GM23338 (cell line): ENCODE results near the gene GALNT13. TPM values are rescaled to one million over a fixed set of nuclear protein-coding genes. Genes with fewer than 3 reads are reported as not detected.

Experiments
- ATAC-seq: fragments of 200-7000 bp; cut with Tn5 transposase; 3 replicates; pipeline ENCODE4 v1.9.1; 2020
- DNase-seq: peaks from one replicate; pipeline ENCODE4 v3.0.0-alpha.2; 2015; ENCODE audit warnings: low spot score
- H2AFZ ChIP-seq: fragments of 200-600 bp; sonication (generic); 2 replicates; pipeline ENCODE4 v1.8.0; 2016; ENCODE audit warnings: antibody characterized with exemption, mild to moderate bottlenecking, moderate library complexity
- H3F3A ChIP-seq: fragments of 200-600 bp; sonication (generic); replicated peaks from 2 replicates; pipeline ENCODE4 v1.8.0; 2017; ENCODE audit warnings: antibody characterized with exemption, mixed run types, low read depth
- H3K27ac ChIP-seq: fragments of 200-600 bp; sonication (generic); 2 replicates; pipeline ENCODE4 v1.6.1; 2016; ENCODE audit warnings: low read depth
- H3K27me3 ChIP-seq: fragments of 200-600 bp; sonication (generic); 2 replicates; pipeline ENCODE4 v1.8.0; 2016; ENCODE audit warnings: mild to moderate bottlenecking, mixed run types, moderate library complexity; ENCODE audit not compliant: insufficient read depth
- H3K36me3 ChIP-seq: fragments of 200-600 bp; sonication (generic); 2 replicates; pipeline ENCODE4 v1.8.0; 2016; ENCODE audit warnings: mild to moderate bottlenecking; ENCODE audit not compliant: insufficient read depth
- H3K4me1 ChIP-seq: fragments of 200-600 bp; sonication (generic); 2 replicates; pipeline ENCODE4 v1.8.0; 2016; ENCODE audit warnings: mild to moderate bottlenecking, moderate library complexity; ENCODE audit not compliant: insufficient read depth
- H3K4me2 ChIP-seq: fragments of 200-600 bp; sonication (generic); 2 replicates; pipeline ENCODE4 v1.7.1; 2017; ENCODE audit warnings: mixed run types
- H3K4me3 ChIP-seq: fragments of 200-600 bp; sonication (generic); 2 replicates; pipeline ENCODE4 v1.6.1; 2016; ENCODE audit warnings: mixed run types
- H3K79me2 ChIP-seq: fragments of 200-600 bp; sonication (generic); replicated peaks from 2 replicates; pipeline ENCODE4 v1.8.0; 2017; ENCODE audit warnings: mild to moderate bottlenecking; ENCODE audit not compliant: insufficient read depth
- H3K9me2 ChIP-seq: fragments of 200-600 bp; sonication (generic); 2 replicates; pipeline ENCODE4 v1.8.0; 2017; ENCODE audit not compliant: insufficient read depth
- H4K20me1 ChIP-seq: fragments of 200-600 bp; sonication (generic); replicated peaks from 2 replicates; pipeline ENCODE4 v1.8.0; 2017; ENCODE audit warnings: mild to moderate bottlenecking; ENCODE audit not compliant: insufficient read depth
- H3K27ac Mint-ChIP-seq: 2 replicates; pipeline ENCODE4 v1.8.0; 2020; ENCODE audit warnings: inconsistent platforms, mild to moderate bottlenecking, moderate library complexity, mixed read lengths
- H3K27me3 Mint-ChIP-seq: 3 replicates; pipeline ENCODE4 v1.8.0; 2022; ENCODE audit warnings: low read depth, mild to moderate bottlenecking, moderate library complexity, mixed read lengths, inconsistent platforms; ENCODE audit not compliant: insufficient read depth, poor library complexity
- H3K36me3 Mint-ChIP-seq: 3 replicates; pipeline ENCODE4 v1.8.0; 2021; ENCODE audit warnings: low read depth, mild to moderate bottlenecking, inconsistent platforms, moderate library complexity, mixed read lengths
- H3K4me1 Mint-ChIP-seq: 3 replicates; pipeline ENCODE4 v1.8.0; 2020; ENCODE audit warnings: mild to moderate bottlenecking, inconsistent platforms, mixed read lengths
- H3K4me3 Mint-ChIP-seq: 3 replicates; pipeline ENCODE4 v1.8.0; 2021; ENCODE audit warnings: moderate library complexity, mild to moderate bottlenecking, inconsistent platforms, mixed read lengths
- H3K9me3 Mint-ChIP-seq: 3 replicates; pipeline ENCODE4 v1.8.0; 2020; ENCODE audit warnings: moderate library complexity, mild to moderate bottlenecking, inconsistent platforms, mixed read lengths
- CREB1 ChIP-seq: fragments of 250-450 bp; sonication (Bioruptor Pico); IDR thresholded peaks from 2 replicates; pipeline ENCODE4 v1.5.0; 2020; ENCODE audit warnings: low read depth, mild to moderate bottlenecking, moderate library complexity
- CTCF ChIP-seq, 2 experiments: fragments of 200-600 bp in 1 of 2; sonication (generic) in 1 of 2; conservative IDR thresholded peaks; 2 replicates each; pipeline versions ENCODE4 v1.5.1 to v1.6.1; 2016 to 2017; ENCODE audit warnings: antibody characterized with exemption in 2 of 2, low read depth in 2 of 2, mild to moderate bottlenecking in 2 of 2, moderate library complexity in 1 of 2
- ETS1 ChIP-seq: IDR thresholded peaks from 2 replicates; pipeline ENCODE4 v1.6.1; 2016; ENCODE audit warnings: antibody characterized with exemption
- EZH2 ChIP-seq: fragments of 200-600 bp; sonication (generic); IDR thresholded peaks from one replicate; pipeline ENCODE4 v1.8.0; 2017; ENCODE audit warnings: antibody characterized with exemption, mild to moderate bottlenecking, low read depth; ENCODE audit not compliant: unreplicated experiment
- EZH2phosphoT487 ChIP-seq: fragments of 200-600 bp; sonication (generic); IDR thresholded peaks from one replicate; pipeline ENCODE4 v1.8.1; 2018; ENCODE audit warnings: antibody characterized with exemption; ENCODE audit not compliant: unreplicated experiment
- JUNB ChIP-seq: IDR thresholded peaks from one replicate; pipeline ENCODE4 v1.6.1; 2016; ENCODE audit warnings: antibody characterized with exemption; ENCODE audit not compliant: unreplicated experiment
- NANOG ChIP-seq: IDR thresholded peaks from 2 replicates; pipeline ENCODE4 v1.6.1; 2016; ENCODE audit warnings: antibody characterized with exemption, borderline replicate concordance
- POLR2AphosphoS5 ChIP-seq: IDR thresholded peaks from 2 replicates; pipeline ENCODE4 v1.6.1; 2016; ENCODE audit warnings: antibody characterized with exemption, low read depth
- REST ChIP-seq: IDR thresholded peaks from one replicate; pipeline ENCODE4 v1.6.1; 2018; ENCODE audit warnings: antibody characterized with exemption; ENCODE audit not compliant: unreplicated experiment
- STAT1 ChIP-seq: IDR thresholded peaks from one replicate; pipeline ENCODE4 v1.6.1; 2016; ENCODE audit warnings: antibody characterized with exemption; ENCODE audit not compliant: unreplicated experiment
- ZNF114 ChIP-seq: fragments of 250-450 bp; sonication (Bioruptor Pico); IDR thresholded peaks from 2 replicates; pipeline ENCODE4 v1.5.0; 2020; ENCODE audit warnings: mild to moderate bottlenecking, moderate library complexity
- ZNF331 ChIP-seq: fragments of 250-450 bp; sonication (Bioruptor Pico); IDR thresholded peaks from 2 replicates; pipeline ENCODE4 v1.5.0; 2020; ENCODE audit warnings: low read depth, mild to moderate bottlenecking, moderate library complexity
- ZNF462 ChIP-seq: fragments of 250-450 bp; sonication (Bioruptor Pico); IDR thresholded peaks from 2 replicates; pipeline ENCODE4 v1.5.0; 2020; ENCODE audit warnings: mild to moderate bottlenecking, moderate library complexity
- polyA plus RNA-seq: library from polyadenylated mRNA; unstranded; fragments of >200 nt; fragmentation: Nextera tagmentation; extraction: Ambion mirVana; gene quantifications from 2 replicates; pipeline ENCODE4 v1.2.1, GENCODE V29; 2016
- total RNA-seq: library from RNA; depleted of rRNA; stranded (reverse); fragments of >200 nt; shearing (Covaris generic); gene quantifications from 2 replicates; pipeline ENCODE4 v1.2.3, GENCODE V29; 2014

GALNT13 gene
- total and polyA plus RNA-seq, 2 experiments from 2014 or later, result 3.5 to 5.2 TPM

GRCh38 chr2:154161286-154161685 lies 289.6 kb downstream of the GALNT13 start:
- H3K9me3 Mint-ChIP-seq, result no peaks in the 10 kb centered on the region
- H3K27me3 Mint-ChIP-seq, result no peaks in the 10 kb centered on the region

More at GRCh38 chr2:154161286-154161685, 289.6 kb downstream of the GALNT13 start:
- no peak overlapping the region for H3K4me3 ChIP-seq
- H3K27ac ChIP-seq, result no peak overlapping the region
- TF ChIP-seq POLR2AphosphoS5 (no peak), CREB1 (CRISPR knock-in tag) (no peak), ZNF331 (CRISPR knock-in tag) (no peak), EZH2phosphoT487 (no peak), ZNF462 (CRISPR knock-in tag) (no peak), JUNB (no peak), STAT1 (no peak), NANOG (no peak), ZNF114 (CRISPR knock-in tag) (no peak), CTCF (conservative IDR thresholded peaks at IDR 0.05; ENCODE audit: low read depth in 2 of 2) (no peak), EZH2 (no peak), REST (no peak), ETS1 (no peak)
- no peak overlapping the region for H2AFZ ChIP-seq
- ATAC-seq (no peak), DNase-seq (no peak)
- no peaks in the 10 kb centered on the region; the same call in 2 of the 3 replicates for H3K4me1 Mint-ChIP-seq
- no peaks in the 10 kb centered on the region for H3F3A ChIP-seq
- no peaks in the 10 kb centered on the region for H3K79me2 ChIP-seq
- H4K20me1 ChIP-seq, result no peaks in the 10 kb centered on the region
- no peak overlapping the region for H3K4me2 ChIP-seq
- H3K4me1 ChIP-seq, result no peaks in the 10 kb centered on the region
- no peaks in the 10 kb centered on the region for H3K36me3 ChIP-seq
- H3K9me2 ChIP-seq, result peaks cover 4% of the 10 kb centered on the region; the same call in 1 of the 2 replicates
- no peaks in the 10 kb centered on the region for H3K27me3 ChIP-seq
- no peaks in the 10 kb centered on the region for H3K36me3 Mint-ChIP-seq
- H3K27ac Mint-ChIP-seq, result no peak overlapping the region
- H3K4me3 Mint-ChIP-seq, result no peak overlapping the region
